GM12801 (cell line): Measurements from ENCODE around the gene USP49.

ENCODE experiments used
- CTCF ChIP-seq: IDR thresholded peaks from one replicate; pipeline ENCODE4 v1.5.1; 2011; ENCODE audit warnings: control low read depth; ENCODE audit not compliant: insufficient read length; ENCODE audit errors: extremely low read depth

The USP49 gene

GRCh38 chr6:41939176-41939847, 44.1 kb upstream of the USP49 start:
- TF ChIP-seq CTCF = no peak

DNA sequence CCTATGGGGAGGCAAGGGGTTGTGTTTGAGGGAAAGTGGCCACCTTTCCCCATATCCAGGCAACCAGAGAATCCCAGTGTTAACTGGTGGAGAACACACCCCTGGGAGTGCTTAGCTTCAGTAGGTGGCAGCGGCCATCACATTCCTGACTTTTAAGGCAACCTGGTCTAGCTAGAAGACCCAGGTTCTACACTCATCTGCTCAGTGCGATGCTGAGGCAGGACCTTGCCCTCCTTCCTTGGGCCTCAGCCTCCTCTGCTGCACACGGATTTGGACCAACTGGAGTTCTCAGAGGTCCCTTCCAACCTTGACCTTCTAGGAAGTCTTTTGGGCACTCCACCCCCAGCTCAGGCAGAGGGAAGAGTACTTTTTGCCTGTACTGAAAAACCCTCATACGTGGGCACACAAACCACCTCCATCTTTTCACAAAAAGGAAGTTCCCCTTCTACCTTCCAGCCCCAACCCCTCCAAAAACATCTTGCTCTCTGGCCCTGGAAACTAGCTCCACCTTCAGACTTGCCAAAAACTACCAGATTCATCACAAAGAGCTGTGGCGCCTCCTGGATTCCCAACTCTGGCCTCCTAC, 43.5 kb upstream of the USP49 start:
- no peak for TF ChIP-seq CTCF

GRCh38 chr6:41937861-41938574, 42.8 kb upstream of the USP49 start:
- TF ChIP-seq CTCF = no peak

DNA sequence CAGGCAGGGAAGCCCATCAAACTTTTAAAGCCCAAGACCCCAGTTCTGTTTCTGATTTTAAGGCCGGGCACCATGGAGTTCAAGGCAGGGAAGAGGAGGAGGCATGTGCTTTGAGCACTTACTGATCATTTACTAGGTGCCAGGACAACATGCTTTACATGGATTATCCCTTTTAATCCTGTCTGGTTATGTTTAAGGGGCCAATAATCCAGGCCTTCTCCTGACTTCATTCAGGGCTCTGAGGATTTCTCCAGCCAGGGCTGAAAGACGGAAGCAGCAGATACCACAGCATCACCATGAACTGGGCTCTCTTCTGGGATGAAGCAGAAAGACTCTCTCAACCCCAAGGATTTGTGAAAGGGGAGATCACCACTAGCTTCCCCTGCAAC, 42.3 kb upstream of the USP49 start:
- TF ChIP-seq CTCF = no peak

DNA sequence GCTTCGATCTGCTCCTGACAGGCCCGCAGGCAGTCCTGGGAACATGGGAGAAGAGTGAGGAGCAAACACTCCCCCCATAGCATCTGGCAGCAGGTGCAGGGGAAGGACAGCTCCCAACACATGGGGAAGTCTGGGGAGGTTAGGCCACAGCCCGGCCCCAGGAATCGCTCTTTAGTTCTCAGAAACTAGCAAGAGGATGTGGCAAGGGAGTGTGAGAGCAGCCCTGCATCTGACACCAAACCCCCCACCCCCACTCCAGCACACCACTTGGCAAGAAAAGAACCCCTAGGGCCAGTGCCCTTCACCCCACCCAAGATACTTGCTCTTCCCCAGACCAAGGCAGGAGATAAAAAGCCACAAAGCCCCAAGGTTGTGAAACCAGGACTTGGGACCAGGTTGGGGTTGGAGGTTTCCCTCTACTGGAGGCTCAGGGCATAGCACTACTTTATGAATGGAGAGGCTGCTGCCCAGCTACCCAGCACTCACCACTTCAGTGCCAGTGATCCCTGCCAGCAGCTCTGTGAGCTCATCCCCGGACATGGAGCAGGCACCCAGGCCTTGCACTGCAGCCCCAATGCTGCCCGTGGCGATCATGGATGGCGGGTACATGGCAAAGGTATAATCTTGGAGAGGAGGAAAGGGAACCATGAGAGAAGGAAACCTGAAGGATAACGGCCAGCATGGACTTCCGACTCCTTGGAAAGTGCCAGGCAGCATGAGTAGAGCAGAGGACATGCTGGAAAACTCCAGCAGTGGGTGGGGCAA, 41.1 kb upstream of the USP49 start:
- no peak for TF ChIP-seq CTCF

DNA sequence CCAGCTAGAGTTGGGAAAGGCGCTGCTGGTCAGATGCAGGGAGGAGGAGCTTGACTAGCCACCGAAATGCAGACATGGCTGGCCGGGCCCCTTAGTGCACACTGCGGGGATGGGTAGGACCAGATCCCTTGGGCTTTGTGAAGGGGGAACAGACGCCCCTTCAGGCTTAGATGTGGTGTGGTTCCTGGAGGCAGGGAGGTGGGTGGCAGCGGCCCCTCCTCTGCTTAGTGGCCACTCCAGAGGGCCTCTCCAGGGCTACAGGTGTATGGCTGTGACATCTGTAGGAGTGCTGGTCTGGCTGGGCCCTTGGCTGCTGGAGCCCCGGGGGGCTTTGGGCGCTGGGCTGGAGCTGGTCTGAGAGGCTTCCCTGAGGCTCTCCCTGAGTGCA, 40.5 kb upstream of the USP49 start:
- no peak for TF ChIP-seq CTCF

DNA sequence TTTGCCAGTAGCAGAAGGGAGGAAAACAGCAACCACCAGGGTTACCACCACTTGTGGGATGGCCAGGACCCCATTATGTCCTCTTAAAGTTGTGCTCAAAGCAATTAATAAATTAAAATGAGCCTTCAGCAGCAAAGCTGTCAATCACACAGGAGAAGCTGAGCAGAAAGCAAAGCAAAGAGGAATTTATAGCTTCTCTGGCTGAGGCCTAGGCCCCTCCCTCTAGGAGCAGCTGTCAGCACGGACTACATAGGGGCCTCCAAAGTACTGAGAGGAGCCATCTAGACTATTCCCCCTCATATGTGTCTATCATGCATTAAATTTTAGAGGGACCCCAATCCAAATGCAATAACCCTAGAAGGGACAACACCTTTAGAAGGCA, 40.0 kb upstream of the USP49 start:
- TF ChIP-seq CTCF = no peak
